ENCODE measurements around the gene COL16A1.
"Not testable (repeated sequence)": the region's sequence is repeated elsewhere in the genome, so short reads cannot be mapped to it uniquely, and the experiment has no call there.

The COL16A1 gene

DNA sequence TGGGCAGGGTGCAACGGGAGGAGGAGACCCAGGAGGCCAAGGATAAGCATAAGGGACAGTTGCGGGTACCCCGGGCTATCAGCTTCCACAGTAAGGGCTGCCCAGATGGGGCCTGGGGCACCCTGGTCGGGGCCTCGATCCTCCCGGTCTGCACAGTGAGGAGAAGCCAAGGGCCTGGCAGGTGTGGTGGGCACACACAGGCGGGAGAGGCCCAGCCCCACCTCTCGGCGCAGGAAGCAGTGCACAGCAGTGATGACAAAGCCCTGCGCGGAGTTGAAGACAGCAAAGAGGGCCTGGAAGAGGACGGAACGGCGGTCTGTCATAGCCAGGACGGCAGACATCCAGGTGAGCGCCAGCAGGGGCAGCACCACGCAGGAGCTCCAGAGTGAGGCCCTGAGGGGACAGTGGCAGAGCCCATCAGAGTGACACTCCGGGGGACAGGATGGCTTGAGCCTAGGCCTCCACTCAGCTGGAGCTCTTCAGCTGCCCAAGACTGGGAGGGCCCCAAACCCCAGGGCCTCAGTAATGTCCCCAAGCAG is 29.0 kb upstream of the COL16A1 start:
- DNase-seq, result no peak

DNA sequence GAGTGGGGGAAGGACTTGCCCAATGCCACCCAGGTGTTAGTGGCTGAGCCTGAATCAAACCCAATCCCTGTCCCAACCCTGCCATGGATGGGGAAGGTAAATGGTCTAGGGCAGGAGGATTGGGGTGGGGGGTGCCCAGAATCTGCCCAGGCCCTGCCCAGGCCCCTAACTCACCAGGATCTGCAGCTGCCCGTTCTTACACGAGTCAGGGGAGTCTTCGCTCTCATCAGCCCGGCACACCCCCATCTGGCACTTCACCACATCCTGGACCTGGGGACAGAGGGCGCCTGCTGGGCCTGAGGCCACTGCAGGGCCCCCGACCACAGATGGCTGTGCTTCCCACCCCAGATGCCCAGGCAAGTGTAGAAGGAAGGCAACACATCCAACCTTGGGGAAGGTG is 28.5 kb upstream of the COL16A1 start:
- DNase-seq, result no peak

DNA sequence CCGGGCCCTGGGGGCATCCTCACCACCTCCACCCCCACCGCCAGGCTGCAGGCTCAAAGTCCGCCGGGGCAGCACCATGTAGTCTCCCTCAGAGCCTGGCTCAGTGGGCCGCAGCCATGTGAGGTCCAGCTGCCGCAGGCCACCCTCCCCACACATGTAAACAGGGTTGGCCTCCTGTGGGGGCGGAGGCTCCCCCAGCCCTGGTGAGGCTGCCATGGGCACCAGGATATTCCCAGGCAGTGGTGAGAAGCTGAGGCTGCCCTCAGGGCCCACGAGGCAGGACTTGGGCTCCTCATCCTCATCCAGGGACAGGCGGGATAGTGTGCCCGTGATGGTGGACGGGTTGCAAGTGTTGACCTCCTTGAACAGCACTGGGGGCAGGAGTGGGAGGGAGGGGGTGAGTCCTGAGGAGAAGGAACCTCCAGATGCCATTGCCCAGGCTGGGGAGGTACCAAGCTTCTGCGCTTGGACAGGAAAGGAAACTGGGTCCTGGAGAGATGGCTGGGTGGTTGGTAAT is 27.3 kb upstream of the COL16A1 start:
- DNase-seq, result no peak

DNA sequence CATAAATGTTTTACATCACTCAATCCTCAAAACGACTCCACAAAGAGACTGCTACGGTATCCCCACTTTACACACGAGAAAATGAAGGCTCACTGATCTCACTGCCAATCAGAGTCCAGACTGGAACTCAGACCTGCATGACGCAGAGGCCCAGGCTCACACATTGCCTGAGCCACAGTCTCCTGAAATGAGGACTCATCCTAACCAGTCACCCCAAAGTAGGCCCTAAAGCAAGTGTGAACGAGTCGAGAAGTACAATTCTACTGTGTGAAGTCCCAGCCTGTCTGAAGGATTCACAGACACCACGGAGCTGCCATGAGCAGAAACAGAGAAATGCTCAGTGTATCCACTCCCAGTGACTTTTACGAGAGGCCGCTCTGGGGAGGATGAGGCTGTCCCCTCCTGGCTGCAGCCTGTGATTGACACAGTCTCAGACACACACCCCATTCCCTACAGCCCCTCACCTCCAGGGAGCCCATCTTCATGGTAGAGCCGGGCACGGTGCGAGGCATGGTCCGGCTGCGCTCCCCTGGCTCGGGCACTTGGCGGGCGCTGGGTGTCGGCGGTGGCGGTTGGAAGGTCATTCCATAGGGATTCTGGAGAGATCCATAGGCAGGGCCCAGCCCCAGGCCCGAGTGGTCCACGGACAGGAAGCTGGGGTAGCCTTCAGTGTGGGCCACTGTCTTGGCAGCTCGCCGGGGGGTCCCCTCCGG is 26.7 kb upstream of the COL16A1 start:
- no peak for DNase-seq

DNA sequence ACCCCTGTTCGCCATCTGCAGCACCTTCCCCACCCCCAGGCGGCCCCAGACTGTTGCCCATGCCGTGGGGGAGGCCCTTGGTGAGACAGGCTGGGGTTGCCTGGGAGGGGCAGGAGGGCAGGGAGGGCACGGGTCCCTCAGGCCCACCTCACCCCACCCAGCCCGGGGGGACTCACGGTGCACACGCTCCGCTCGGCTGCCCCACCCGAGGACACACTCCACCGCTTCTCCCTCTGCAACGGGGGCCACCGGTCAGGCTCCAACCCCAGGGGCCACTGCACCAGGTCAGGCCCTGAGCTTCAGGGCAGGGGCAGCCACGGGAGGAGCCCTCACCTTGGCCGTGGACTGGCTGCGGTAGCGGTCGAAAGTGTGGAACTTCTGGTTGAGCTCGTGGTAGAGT is 24.0 kb upstream of the COL16A1 start:
- DNase-seq, result no peak

DNA sequence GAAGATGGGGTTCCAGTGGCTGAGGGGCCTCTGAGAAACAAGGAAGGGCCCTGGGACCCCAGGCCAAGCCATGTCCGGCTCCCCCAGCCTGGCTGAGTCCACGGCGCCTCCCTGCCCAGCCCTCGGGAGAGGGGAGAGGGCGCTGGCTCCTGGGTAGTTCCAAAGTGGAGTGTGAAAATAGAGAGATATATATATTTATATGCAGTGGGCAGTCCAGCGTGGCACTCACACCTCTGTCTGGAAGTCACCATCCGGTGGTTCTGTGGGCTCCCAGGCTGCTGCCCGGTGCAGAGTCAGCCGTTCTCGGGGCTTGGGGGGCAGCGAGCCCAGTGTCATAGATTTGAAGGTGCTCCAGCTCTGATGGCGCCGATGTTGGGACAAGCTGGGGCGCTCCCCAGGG is 23.4 kb upstream of the COL16A1 start:
- DNase-seq, result no peak

DNA sequence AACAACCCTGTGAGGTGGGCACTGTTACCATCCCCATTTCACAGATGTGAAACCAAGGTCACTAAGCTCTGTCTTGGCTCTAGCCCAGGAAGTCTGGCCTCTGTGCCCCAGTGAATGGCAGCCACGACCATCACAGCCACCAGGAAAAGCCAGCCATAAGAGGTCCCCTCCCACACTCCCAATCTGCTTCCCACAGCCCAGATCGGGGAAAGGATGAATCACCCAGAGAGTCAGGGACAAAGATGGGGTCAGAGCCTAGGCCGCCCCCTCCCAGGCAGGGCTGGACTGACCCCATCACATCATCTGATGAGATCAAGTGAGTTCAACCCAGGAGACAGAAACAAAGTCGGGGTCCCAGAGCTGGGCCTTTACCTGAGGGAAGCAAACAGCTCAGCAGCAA is 22.9 kb upstream of the COL16A1 start:
- no peak for DNase-seq

DNA sequence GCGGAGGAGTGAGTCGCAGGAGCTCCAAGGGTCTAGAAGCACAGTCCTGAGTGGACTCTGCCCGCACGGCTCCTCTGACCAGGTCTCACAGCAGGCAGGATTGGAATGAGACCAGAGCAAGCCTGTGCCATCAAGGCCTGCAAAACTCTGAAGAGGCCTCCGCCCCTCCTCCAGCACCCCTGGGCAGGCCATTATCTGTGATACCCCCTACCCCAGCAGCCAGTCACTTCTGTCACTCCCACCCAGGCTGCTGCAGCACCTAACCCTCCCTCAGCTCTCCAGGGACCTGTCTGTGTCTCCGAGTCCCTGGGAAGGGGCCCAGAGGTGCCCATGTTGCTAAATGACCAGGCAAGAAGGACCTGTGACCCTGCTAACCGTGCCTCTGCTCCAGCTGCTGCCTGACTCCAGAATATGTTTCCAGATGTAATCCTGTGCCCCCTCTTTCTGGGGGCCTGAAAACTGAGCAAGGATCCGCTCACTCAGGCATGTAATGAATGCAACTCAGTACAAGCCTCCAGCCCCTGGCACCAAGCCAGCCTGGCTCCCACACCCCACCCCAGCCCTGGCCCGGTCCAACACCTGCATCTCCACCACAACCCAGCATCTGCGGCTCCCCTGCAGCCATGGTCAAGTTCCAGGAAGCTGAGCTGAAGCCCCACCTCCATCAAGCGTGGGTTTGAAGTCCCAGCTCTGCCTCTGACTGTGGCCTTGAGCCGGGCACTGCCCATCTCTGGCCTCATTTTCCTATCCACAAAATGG is 22.1 kb upstream of the COL16A1 start:
- no peak for DNase-seq

DNA sequence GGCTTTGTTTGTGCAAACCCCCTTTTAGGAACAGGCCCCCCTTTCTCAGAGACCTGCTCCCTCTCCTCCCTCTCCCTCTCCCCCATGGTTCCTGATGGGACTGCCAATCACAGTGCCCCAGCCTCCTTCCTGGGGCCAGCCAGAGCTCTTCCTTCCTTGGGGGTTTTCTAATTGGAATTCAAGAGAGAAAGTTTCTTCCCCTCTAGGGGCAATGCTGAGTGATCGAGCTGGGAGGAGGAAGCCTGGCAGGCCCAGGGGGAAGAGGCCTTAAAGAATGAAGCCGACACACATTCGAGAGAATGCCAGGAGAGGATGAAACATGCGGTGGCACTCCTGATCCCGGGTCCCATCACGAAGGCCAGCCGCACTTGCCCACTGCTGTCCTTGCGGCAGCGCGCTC is 21.3 kb upstream of the COL16A1 start:
- DNase-seq, result no peak

DNA sequence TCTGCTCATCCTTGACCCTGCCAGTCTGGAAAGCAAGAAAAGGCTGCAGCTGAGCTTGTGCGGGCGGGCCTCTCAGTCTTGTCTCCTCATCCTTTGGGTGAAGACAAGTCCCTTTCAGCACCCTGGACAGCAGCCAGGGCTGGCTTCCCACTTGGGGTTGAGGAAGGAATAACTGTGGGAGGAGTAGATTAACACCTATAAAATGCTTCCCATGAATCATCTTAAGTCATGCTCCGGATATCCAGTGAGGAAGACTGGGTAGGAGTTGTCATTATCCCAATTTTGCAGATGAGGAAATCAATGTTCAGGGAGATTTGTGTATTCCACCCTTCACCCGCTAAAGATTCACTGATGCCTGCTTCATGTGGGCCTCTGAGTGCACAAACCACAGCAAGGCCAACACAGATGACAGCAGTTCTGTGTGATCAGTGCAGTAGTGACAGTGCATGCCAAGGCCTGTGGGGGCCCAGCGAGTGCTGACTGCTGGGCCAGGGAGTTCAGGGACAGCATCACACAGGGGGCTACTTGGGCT is 20.1 kb upstream of the COL16A1 start:
- peak in 1 of 4 experiments; percentile 12 for DNase-seq

DNA sequence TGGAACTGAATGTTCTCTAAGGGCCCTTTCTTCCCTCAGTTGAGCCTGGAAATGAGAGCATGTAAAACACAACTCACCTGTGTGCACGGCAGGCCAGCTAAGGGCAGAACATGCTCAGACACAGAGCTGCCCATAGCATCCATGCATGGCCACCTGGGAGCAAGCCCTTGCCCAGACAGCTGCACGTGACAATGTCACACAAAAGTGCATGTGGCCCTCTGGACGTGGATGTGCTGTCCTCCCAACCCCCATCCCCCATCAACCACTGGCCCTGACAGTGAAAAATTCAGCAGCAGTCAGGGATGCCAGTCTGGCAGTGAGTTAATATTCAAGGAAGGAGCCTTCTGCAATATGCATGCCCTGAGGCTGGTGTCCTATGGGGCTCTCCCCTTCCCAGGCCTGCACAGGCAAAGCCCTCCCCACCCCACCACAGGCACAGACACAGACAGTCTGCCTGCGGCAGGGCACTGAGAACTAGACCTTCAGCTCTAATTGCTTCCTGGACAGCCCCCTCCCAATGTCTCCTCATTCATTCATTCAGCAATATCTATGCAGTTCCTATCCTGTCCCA is 14.6 kb upstream of the COL16A1 start:
- no peak for DNase-seq

DNA sequence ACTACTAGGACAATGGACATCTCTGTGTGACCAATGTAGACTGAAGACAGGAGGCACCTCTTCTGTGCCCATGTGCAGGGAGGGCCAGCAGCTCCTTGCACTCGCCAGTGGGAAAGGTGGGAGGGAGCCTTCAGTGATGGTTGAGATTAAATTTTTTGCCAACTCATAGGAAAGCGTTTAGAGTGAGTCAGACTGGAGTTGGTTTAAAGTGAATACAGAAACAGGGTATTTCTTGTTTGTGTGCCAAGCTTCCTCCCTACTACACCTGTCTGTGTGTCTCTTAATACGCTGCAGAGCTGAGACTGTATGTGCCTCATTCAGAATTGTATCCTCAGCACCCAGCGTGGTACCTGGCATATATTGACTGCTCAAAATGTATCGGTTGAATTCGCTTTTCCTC is 13.5 kb upstream of the COL16A1 start:
- no peak for DNase-seq

DNA sequence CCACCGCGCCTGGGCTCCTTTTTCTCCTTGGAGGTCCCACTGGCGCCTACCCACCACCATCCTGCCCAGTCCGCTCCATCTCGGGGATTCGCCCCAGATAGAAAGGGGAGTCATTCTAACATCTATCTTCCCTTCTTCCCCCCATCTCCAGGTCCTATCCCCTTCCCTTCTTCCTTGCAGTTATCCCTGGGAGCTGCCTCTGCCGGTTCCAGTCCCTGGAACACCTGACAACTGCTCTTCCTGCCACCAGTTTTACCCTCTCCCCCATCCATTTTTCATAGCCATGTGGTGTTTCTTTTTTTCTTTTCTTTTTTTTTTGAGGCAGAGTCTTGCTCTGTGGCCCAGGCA is 12.0 kb upstream of the COL16A1 start:
- no peak for DNase-seq

DNA sequence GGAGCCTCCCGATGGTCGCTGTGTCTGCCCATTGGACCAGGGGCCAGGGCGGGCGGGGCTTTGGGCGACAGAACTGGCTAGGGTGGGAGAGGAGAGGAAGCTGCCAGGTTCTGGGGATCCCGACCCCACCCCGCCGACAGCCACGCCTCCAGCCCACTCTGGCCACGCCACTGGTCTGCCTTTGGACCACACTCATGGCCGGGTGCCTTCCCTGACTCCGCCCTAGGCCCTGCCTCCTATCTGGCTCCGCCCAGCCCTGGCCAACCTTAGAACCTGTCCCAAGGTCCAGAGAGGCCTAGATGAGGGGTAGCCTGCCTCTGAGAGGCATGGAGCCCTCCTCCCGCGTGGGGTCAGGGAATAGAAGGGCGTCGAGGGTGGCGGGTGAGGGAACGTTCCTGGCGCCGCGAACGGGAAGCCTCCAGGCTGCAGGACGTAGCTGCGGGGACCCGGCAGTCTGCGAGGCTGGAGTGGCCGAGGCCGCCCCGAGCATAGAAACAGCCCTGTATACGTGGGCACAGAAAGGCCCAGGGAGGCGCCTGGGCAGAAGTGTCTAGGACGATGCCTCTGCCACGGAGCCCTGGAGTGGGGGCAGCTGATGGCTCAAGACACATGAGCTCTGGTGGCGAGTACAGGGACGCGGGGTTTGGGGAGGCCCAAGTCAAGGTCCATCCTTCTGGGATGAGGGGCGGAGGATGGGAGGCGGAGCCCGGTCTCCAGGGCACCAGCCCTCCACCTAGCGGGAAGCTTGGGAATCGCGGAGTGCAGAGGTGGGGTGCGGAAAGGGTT is 11.5 kb upstream of the COL16A1 start:
- DNase-seq, result no peak

DNA sequence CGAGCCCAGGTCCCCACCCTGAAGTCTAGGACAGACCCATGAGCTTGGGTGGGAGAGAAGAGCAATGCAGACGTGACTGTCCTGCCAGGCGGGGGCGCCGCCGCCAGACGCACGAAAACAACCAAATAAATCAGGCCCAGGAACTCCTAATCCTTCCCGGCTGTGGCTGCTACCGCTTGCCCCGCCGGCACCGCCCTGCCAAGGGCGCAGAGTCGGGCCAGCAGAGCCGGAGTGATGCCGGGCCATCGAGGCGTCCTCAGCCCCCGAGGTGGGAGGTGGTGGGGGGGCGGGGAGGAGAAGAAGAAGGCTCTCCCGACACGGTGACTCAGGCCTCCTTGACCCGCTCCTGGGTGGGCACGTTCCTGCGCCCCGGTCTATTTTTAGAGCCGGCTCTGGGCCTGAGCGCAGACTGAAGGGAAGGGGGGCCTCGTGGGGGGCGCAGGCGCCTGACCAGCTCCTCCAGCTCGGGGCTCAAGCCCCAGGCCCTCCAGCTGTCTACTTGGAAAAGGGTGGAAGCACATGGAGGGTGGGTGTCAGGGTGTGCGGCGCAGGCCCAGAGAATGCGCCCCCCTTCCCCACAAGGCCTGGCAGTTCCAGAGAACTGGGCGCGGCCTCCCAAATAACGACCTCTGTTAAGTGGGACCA is 10.7 kb upstream of the COL16A1 start:
- DNase-seq, result no peak

DNA sequence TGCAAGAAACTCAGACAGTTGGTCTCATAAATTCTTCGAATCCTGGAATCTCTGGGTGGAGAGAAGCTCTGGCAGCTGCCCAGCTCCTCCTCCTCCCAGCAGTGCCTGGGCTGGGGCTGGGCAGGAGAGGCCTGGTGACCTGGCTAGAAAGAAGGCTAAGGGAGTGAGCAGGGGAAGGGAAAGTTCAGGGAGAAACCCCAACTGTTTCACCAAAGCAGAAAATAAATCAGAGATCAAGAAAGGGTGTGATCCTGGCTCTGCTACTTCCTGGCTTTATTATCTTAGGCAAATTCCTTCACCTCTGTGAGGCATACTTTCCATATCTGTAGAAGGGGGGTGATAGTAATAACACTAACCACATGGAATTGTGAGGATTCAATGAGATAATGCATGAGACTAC is 8.8 kb upstream of the COL16A1 start:
- DNase-seq, result no peak

DNA sequence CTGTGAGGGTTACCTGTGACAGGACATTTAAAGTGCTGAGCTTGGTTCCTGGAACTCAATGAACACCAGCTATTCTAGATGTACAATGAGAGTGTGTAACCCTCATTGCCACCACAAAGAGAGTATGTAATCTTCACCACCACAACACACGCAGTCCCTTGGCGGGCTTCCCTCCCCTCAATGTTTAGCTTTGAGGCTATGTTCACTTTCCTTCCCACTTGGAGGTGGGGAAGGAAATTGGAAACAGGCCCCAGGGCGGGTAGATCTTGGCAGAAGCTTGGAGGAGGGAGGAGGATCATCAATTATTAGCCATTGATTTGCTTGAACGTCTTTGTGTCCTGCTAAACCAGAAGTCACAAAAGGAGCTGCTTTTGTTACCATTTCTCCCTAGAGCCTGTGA is 8.3 kb upstream of the COL16A1 start:
- no peak for DNase-seq

DNA sequence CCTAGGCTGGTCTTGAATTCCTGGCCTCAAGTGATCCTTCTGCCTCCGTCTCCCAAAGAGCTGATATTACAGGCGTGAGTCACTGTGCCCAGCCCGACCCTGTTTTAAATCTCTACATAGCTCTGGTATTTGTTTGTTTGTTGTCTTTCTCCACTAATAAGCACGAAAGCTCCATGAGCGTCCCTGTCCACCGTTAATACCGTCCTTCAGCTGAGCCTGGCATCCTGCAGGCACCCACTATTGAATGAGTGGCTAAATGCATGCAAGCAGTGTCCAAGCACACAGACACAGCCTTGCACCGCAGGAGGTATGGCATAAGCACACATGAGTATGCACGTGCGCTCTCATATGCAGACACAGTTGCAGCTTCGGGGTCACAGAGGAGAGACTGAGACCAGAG is 4.5 kb upstream of the COL16A1 start:
- DNase-seq, result no peak

DNA sequence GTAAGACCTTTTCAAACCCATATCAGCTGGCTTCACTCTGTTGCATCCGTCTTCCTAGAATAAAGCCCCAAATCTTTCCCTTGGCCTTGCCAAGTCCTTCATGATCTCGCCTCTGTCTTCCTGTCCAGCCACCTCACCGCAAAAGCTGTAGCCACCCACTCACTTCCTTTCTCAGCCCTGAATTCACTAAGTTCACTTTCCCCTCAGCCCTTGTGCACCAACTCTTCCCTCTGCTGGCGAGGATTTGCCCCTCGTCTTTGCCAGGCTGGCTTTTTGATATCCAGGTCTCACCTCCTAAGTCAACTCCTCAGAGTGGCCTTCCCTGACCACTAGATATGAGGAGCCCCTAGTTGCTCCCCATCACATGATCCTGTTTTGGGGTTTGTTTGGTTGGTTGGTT is 3.9 kb upstream of the COL16A1 start:
- DNase-seq, result no peak

DNA sequence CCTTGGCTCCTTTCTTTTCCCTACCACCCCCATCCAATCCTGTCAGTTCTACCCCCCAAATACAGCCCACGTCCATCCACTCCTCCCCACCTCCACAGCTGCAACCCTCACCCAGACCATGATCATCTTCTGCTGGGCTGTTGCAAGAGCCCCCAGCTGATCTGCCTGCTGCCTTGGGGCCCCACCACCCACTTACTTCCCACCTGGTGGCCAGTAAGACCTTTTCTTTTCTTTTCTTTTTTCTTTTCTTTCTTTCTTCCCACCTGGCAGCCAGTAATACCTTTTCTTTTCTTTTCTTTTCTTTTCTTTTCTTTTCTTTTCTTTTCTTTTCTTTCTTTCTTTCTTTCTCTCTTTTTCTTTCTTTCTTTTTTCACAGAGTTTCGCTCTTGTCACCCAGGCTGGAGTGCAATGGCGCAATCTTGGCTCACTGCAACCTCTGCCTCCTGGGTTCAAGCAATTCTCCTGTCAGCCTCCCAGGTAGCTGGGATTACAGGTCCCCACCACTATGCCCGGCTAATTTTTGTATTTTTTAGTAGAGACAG is 3.3 kb upstream of the COL16A1 start:
- not testable (repeated sequence) for DNase-seq

DNA sequence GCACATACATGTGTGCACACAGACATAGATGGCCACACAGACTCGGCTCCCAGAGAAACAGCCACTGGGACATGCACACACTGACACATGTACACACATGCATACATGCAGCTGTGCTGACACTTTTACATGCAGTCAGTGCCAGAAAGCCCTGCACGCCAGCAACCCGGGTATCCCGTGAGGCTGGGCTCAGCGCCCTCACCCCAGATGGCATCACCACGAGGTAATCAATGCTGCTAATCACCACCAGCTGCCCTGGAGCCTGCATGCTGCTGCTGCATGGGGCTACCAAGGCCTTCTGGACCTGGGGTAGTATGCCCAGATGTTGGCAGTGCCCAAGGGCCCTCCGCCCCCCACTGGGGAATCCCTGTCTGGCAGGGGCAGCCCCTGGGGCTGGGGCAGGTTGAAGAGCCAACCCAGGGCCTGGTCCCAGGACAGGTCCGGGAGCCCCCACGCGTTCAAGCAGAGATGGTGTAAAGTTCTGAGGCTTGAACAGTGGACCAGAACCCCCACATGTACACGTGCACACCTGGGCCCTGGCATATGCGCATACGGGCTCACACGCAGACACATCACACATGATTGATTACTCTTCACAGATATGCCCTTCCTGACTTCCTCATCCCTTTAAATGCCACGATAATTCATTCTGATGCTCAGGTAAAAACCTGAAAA is 2.7 kb upstream of the COL16A1 start:
- DNase-seq, result no peak
